Calu3 (cell line): ENCODE data around the gene ABL2. TPM values are rescaled to one million over a fixed set of nuclear protein-coding genes. Genes with fewer than 3 reads are reported as not detected.

Experiments
- BruUV-seq: library from RNA; stranded (reverse); fragments of 400-500 nt; replicated peaks from 2 replicates; lab custom pipeline; 2021; lab: Mats Ljungman, UMichigan
- CTCF ChIA-PET: fragments of 300-600 bp; sonication (Branson Sonifier 250); formaldehyde crosslinking; loops from one replicate; lab custom pipeline; 2022; ENCODE audit warnings: antibody characterized with exemption; lab: Charles Lee
- DNase-seq: peaks from one replicate; pipeline ENCODE4 v3.0.0; 2022
- H3K27ac Mint-ChIP-seq: one replicate; pipeline ENCODE4 v1.8.0; 2022; ENCODE audit warnings: mixed read lengths; ENCODE audit not compliant: unreplicated experiment
- H3K27me3 Mint-ChIP-seq: one replicate; pipeline ENCODE4 v1.8.0; 2022; ENCODE audit warnings: mixed read lengths; ENCODE audit not compliant: unreplicated experiment
- H3K36me3 Mint-ChIP-seq: one replicate; pipeline ENCODE4 v1.8.0; 2022; ENCODE audit warnings: mild to moderate bottlenecking, moderate library complexity, mixed read lengths; ENCODE audit not compliant: insufficient read depth, unreplicated experiment
- H3K4me1 Mint-ChIP-seq: one replicate; pipeline ENCODE4 v1.8.0; 2022; ENCODE audit warnings: mild to moderate bottlenecking, low read depth, mixed read lengths; ENCODE audit not compliant: unreplicated experiment
- H3K4me3 Mint-ChIP-seq: one replicate; pipeline ENCODE4 v1.8.0; 2022; ENCODE audit warnings: mild to moderate bottlenecking, low read depth, moderate library complexity, mixed read lengths; ENCODE audit not compliant: unreplicated experiment
- H3K9me3 Mint-ChIP-seq: one replicate; pipeline ENCODE4 v1.8.0; 2022; ENCODE audit warnings: low read depth, mixed read lengths; ENCODE audit not compliant: unreplicated experiment
- CTCF ChIP-seq: fragments of 200-600 bp; IDR thresholded peaks from one replicate; pipeline ENCODE4 v1.8.0; 2022; ENCODE audit warnings: antibody characterized with exemption; ENCODE audit not compliant: unreplicated experiment
- intact Hi-C: fragments of 100-400 bp; cut with micrococcal nuclease; formaldehyde crosslinking; loops from one replicate; pipeline ENCODE4 v1.10.0; 2022; ENCODE audit not compliant: unreplicated experiment
- total RNA-seq: library from RNA; stranded (reverse); gene quantifications from 2 replicates; pipeline ENCODE4 v1.2.3, GENCODE V29; 2022

Gene ABL2
- total RNA-seq, 1 experiment from 2014 or later: 47.8 TPM

- Mint-ChIP-seq H3K4me3 (peak overlapping the region; percentile 86), H3K9me3 (no peaks in the 10 kb centered on the region), H3K4me1 (peaks cover 13% of the 10 kb centered on the region), H3K27ac (peak overlapping the region; percentile 76), H3K27me3 (no peaks in the 10 kb centered on the region), H3K36me3 (peaks cover 63% of the 10 kb centered on the region)
- DNase-seq: peak; percentile 35
- intact Hi-C loops: loop anchor here (5.0 kb wide), 1 partner anchor 551 kb away; no protein-coding TSS in a partner anchor
- BruUV-seq: no TSS peak
- TF ChIP-seq CTCF: no peak
- CTCF ChIA-PET: interaction anchor here (0.6 to 1.1 kb wide), 2 partner anchors 20 to 23 kb away, joined by 3 read pairs; no protein-coding TSS in a partner anchor
Observed at GRCh38 chr1:179082999-179083335, 146.5 kb downstream of the ABL2 start.

GRCh38 chr1:179082333-179082998, 147.0 kb downstream of the ABL2 start:
- no TSS peak for BruUV-seq
- H3K4me3 Mint-ChIP-seq: peak overlapping the region; percentile 86
- TF ChIP-seq CTCF: no peak
- no peaks in the 10 kb centered on the region for H3K27me3 Mint-ChIP-seq
- intact Hi-C loops: loop anchor here (5.0 kb wide), 1 partner anchor 550 kb away; no protein-coding TSS in a partner anchor
- H3K36me3 Mint-ChIP-seq: peaks cover 58% of the 10 kb centered on the region
- CTCF ChIA-PET: interaction anchor here (1.1 to 1.5 kb wide), 2 partner anchors 24 to 550 kb away, joined by 3 read pairs; no protein-coding TSS in a partner anchor
- H3K4me1 Mint-ChIP-seq: peaks cover 13% of the 10 kb centered on the region
- DNase-seq: peak; percentile 45
- H3K9me3 Mint-ChIP-seq: no peaks in the 10 kb centered on the region
- H3K27ac Mint-ChIP-seq: peak overlapping the region; percentile 76

GRCh38 chr1:179081687-179082332, 147.7 kb downstream of the ABL2 start, which contains the start of gene TOR3A:
Gene TOR3A, plus strand, starts transcription at chr1:179082070. Its CDS starts 59 bp downstream, at chr1:179082129.
- intact Hi-C loops: loop anchor here (2.0 to 5.0 kb wide), 3 partner anchors 113 to 550 kb away; partner anchors contain the start of gene SOAT1

More at GRCh38 chr1:179081687-179082332, 147.7 kb downstream of the ABL2 start, which contains the start of gene TOR3A:
- Mint-ChIP-seq H3K27me3 (no peaks in the 10 kb centered on the region), H3K9me3 (no peaks in the 10 kb centered on the region), H3K4me1 (peaks cover 13% of the 10 kb centered on the region), H3K27ac (peak within 1 kb of the TSS; percentile 92), H3K36me3 (peaks cover 58% of the 10 kb centered on the region), H3K4me3 (peak within 1 kb of the TSS; percentile 86)
- peak; percentile 97 for DNase-seq
- CTCF ChIA-PET: interaction anchor here (0.5 to 1.5 kb wide), 3 partner anchors 24 to 549 kb away, joined by 3 to 4 read pairs (median 3); no protein-coding TSS in a partner anchor
- BruUV-seq: no TSS peak
- no peak for TF ChIP-seq CTCF
